ENCODE results near the gene CDCA5.

The CDCA5 gene

GRCh38 chr11:65072631-65072966 lies 11.2 kb downstream of the CDCA5 start:
- H3K9me3 ChIP-seq (ENCODE audit: insufficient read depth, low read length) = no peaks in the 10 kb centered on the region
- H3K9ac ChIP-seq (ENCODE audit: low read length) = no peak overlapping the region
- peaks cover 3% of the 10 kb centered on the region; the same call in 1 of the 2 replicates for H3K36me3 ChIP-seq (ENCODE audit: low read length)
- no peaks in the 10 kb centered on the region for H3K27me3 ChIP-seq (ENCODE audit: low read length)
- H4K20me1 ChIP-seq (ENCODE audit: low read depth, low read length) = no peaks in the 10 kb centered on the region; the same call in 1 of the 2 replicates
- H2AFZ ChIP-seq (ENCODE audit: low read depth, low read length, severe bottlenecking) = no peak overlapping the region
- no peak overlapping the region for H3K27ac ChIP-seq (ENCODE audit: low read depth, low read length)
- peaks cover 4% of the 10 kb centered on the region; the same call in 1 of the 2 replicates for H3K79me2 ChIP-seq (ENCODE audit: insufficient read depth, low read length)
- no peak overlapping the region for H3K4me2 ChIP-seq (ENCODE audit: low read depth, low read length, poor library complexity, severe bottlenecking)
- no peak for TF ChIP-seq EZH2phosphoT487 (conservative IDR thresholded peaks at IDR 0.05; ENCODE audit: low read length)
- no peak for TF ChIP-seq CTCF (IDR thresholded peaks at IDR 0.05; ENCODE audit: insufficient read depth, low read length, poor library complexity, severe bottlenecking)
- H3K9me2 ChIP-seq (replicated peaks; ENCODE audit: insufficient read depth, low read length) = no peaks in the 10 kb centered on the region
- H3K4me3 ChIP-seq (ENCODE audit: insufficient read depth, low read length, poor library complexity, severe bottlenecking) = no peak overlapping the region
- peaks cover 8% of the 10 kb centered on the region; the same call in 1 of the 2 replicates for H3F3A ChIP-seq (ENCODE audit: insufficient read depth)

GRCh38 chr11:65071907-65072630 lies 11.8 kb downstream of the CDCA5 start:
- no peaks in the 10 kb centered on the region for H3K27me3 ChIP-seq (ENCODE audit: low read length)
- no peaks in the 10 kb centered on the region for H3K9me2 ChIP-seq (replicated peaks; ENCODE audit: insufficient read depth, low read length)
- TF ChIP-seq CTCF (IDR thresholded peaks at IDR 0.05; ENCODE audit: insufficient read depth, low read length, poor library complexity, severe bottlenecking) = no peak
- H3K27ac ChIP-seq (ENCODE audit: low read depth, low read length) = no peak overlapping the region
- H3K79me2 ChIP-seq (ENCODE audit: insufficient read depth, low read length) = no peaks in the 10 kb centered on the region
- H3K36me3 ChIP-seq (ENCODE audit: low read length) = no peaks in the 10 kb centered on the region; the same call in 1 of the 2 replicates
- no peak overlapping the region for H2AFZ ChIP-seq (ENCODE audit: low read depth, low read length, severe bottlenecking)
- no peak overlapping the region for H3K4me3 ChIP-seq (ENCODE audit: insufficient read depth, low read length, poor library complexity, severe bottlenecking)
- H3K9ac ChIP-seq (ENCODE audit: low read length) = no peak overlapping the region
- no peaks in the 10 kb centered on the region for H3K9me3 ChIP-seq (ENCODE audit: insufficient read depth, low read length)
- H4K20me1 ChIP-seq (ENCODE audit: low read depth, low read length) = no peaks in the 10 kb centered on the region; the same call in 1 of the 2 replicates
- H3F3A ChIP-seq (ENCODE audit: insufficient read depth) = peaks cover 8% of the 10 kb centered on the region; the same call in 1 of the 2 replicates
- H3K4me2 ChIP-seq (ENCODE audit: low read depth, low read length, poor library complexity, severe bottlenecking) = no peak overlapping the region

GRCh38 chr11:65069217-65069616 lies 14.6 kb downstream of the CDCA5 start:
- Histone ChIP-seq H3K9me2 (replicated peaks; ENCODE audit: insufficient read depth, low read length) (no peaks in the 10 kb centered on the region), H3K4me3 (ENCODE audit: insufficient read depth, low read length, poor library complexity, severe bottlenecking) (no peak overlapping the region), H4K20me1 (ENCODE audit: low read depth, low read length) (no peaks in the 10 kb centered on the region), H3K9ac (ENCODE audit: low read length) (no peak overlapping the region), H3K27me3 (ENCODE audit: low read length) (no peaks in the 10 kb centered on the region), H3K36me3 (ENCODE audit: low read length) (no peaks in the 10 kb centered on the region), H3K79me2 (ENCODE audit: insufficient read depth, low read length) (no peaks in the 10 kb centered on the region), H3F3A (ENCODE audit: insufficient read depth) (peaks cover 4% of the 10 kb centered on the region; the same call in 1 of the 2 replicates), H3K27ac (ENCODE audit: low read depth, low read length) (no peak overlapping the region), H3K9me3 (ENCODE audit: insufficient read depth, low read length) (no peaks in the 10 kb centered on the region), H3K4me2 (ENCODE audit: low read depth, low read length, poor library complexity, severe bottlenecking) (no peak overlapping the region), H2AFZ (ENCODE audit: low read depth, low read length, severe bottlenecking) (no peak overlapping the region)
- TF ChIP-seq EZH2phosphoT487 (conservative IDR thresholded peaks at IDR 0.05; ENCODE audit: low read length) (no peak), CTCF (IDR thresholded peaks at IDR 0.05; ENCODE audit: insufficient read depth, low read length, poor library complexity, severe bottlenecking) (no peak)

All from SU-DHL-6 (cell line).